Measurements from ENCODE around the gene PBX1.

The PBX1 gene

GRCh38 chr1:164618202-164618564 lies 59.2 kb downstream of the PBX1 start:
- no peak for DNase-seq (ENCODE audit: low spot score)

DNA sequence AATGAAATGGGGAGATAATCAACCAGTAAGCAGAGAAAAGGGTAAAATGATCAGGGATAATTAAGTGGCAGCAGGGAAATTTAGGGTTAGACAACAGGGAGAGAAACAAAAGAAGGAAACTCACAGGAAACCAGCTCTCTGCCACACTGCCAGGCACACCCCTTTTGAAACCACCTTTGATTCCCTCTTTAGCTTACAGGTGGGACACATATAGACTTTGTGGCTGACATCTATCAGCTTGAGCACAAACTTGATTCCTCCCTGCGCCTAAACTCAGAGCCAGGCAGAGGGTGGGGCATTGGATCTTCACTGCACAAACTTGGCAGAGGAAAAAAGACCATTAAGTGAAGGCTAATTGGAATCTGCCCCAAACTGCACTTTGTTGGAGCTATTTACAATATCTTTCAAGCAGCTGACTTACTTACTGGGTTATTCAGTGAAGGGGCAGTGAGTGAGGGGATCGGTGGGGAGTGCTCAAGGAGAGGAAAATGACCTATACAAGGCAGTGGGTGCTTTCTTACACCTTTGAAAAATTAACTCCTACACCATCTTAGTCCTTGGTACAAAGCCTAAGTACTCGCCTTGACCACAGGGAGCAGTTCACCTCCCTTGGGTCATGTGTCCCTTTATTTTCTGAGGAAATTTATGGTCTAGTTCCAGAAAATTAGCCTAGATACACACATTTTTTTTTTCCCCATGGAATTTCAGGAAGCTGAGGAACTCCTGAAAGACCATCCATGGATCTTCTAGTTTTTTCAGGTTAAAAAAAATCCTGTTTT lies 60.2 kb downstream of the PBX1 start:
- no peak for DNase-seq (ENCODE audit: low spot score)

- DNase-seq (ENCODE audit: low spot score): no peak
Observed at GRCh38 chr1:164622068-164622845, 63.3 kb downstream of the PBX1 start.

DNA sequence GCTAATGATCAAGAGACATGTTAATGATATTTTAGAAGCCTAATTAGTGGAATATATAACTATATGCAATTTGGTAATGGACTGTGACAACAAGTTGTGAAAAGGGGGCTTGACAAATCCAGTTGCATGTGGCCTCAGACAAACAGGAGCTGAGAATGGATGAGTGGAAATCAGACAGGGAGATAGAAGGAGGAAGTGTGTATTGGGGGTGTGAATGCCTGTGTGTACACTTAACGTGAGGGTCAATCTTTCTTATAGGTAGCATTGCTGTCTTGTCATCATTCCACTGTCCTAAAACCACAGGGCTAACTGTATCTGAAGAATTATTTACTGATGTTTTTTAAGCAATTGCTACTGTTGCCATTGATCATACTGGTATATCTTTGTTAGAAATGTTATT lies 64.8 kb downstream of the PBX1 start:
- DNase-seq (ENCODE audit: low spot score): no peak

GRCh38 chr1:164624400-164624799 lies 65.4 kb downstream of the PBX1 start:
- DNase-seq (ENCODE audit: low spot score): no peak

DNA sequence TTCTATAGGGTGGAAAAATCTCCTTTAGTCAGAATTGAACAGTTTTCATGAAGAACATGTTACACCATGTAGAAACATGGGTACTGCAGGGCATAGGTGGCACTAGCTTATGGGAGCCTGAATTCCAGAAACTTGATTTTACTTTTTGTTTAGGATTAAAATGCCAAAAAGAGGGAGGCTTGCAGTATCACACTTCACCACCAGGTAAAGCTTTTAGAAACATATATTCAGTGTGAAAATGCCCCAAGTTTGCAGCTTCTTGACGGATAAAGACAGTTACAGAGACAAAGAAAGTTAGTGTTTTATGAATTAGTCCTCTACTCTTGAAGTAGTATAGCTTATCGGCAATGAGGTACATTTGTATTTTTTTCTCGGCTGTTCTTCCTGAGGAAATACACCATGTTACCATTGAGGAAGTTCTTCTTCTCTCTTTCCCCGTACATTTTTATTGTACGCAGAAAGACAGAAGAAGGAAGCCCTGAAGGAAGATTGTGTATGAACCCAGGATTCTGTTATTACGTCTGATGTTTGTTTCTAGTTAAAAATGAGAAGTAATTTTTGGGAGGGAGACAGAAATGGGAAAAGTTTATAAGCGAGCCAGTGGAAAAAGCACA lies 66.1 kb downstream of the PBX1 start:
- DNase-seq (ENCODE audit: low spot score): no peak

GRCh38 chr1:164628772-164629171 lies 69.8 kb downstream of the PBX1 start:
- DNase-seq (ENCODE audit: low spot score): no peak

- no peak for DNase-seq (ENCODE audit: low spot score)
Observed at GRCh38 chr1:164629971-164630370, 71.0 kb downstream of the PBX1 start.

- no peak for DNase-seq (ENCODE audit: low spot score)
Observed at GRCh38 chr1:164630626-164631396, 71.8 kb downstream of the PBX1 start.

DNA sequence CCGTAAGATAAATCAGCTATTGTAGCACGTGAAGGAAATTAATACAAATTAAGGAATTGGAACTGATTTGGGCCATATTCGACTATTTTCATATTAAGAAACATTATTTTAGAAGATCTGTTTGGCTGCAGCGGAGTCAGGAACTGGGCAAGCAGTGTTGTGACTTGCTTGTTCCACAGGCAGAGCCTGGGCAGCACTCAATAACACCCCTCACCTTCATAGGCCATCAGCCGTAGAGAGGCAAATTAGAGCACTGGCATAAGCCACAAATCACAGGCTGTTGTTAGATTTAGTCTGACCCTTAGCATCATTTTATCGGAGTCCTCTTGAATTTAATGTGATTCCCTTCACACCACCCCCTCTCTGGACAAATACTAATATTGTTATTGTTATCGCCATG lies 72.8 kb downstream of the PBX1 start:
- DNase-seq (ENCODE audit: low spot score): no peak

DNA sequence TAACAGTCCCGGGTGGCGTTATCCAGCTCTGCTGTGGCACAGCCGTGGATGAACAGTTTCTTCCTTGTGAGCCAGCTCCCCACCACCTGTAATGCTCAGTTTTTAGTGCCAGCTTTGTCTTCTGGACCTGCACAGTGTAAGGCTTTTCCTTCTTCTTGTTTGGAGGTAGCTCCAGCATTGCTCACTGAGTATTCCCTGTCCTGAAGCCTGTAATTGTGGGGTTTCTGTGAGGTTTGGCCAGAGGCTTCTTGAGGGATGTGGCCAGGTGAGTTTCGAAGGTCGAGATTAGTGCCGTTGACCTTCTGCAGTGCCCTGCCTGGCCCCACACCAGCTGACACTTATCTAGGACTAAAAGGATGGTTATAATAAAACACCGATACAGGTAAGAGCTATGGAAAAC lies 75.0 kb downstream of the PBX1 start:
- no peak for DNase-seq (ENCODE audit: low spot score)

GRCh38 chr1:164635059-164635802 lies 76.2 kb downstream of the PBX1 start:
- DNase-seq (ENCODE audit: low spot score): no peak

DNA sequence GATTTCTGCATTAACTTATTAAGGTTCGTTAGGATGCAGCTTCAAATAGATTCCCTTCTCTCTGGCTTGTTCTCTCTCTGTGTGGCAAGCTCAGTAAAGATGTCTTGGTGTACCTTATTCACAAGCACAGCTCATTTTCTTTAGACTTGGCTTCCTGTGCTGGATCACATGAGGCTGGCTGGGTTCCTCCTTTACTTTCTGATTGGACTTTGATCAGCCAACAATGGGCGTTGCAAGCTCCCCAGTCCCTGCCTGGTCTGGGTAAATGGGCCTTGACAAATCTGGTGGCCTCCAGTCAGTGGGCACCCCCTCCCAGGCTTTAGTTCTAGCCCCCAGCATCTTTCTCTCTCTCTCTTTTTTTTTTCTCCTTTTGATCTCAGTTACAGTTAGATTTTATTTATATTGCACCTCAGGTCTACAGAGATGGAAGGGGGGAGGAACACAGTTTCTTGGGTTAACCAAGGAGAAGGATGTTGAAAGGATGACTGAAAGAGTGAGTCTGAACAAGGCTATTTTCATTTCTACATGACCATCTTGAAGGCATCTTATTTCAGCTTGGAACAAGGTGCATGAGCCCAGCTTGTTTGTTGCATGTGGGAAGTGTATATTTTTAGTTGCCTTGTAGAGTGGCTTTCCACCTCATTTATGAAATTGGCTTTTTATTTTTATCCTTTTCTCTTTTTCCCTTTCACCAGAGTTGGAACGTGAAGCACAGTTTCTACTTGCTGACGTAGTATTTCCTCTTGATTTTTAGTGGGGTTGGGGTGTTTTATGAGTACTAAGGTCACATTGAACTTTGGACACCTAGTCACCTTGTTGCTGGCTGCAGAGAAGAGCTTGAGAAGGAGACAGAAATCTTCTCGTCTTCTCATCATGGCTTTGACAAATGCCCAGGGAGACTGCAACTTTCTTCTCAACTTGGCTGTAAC lies 77.1 kb downstream of the PBX1 start:
- no peak for DNase-seq (ENCODE audit: low spot score)

DNA sequence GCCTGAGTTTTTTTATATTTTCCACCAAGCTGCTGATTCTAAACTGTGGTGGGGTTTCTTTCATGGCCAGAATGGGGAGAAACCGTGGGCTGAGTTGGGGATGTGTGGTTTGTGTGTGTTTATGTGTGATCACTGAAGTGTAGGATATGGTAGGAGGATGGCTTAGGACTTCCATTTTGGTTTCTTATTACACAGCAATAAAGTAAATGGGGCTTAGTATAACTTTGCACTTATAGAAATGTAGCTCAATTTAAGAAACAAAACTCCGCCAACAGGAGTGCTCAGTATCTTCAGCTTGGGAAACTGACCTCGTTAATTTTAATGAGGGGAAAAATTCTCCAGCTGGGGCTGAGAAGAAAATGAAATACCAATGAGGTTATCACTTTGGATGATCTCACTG lies 77.8 kb downstream of the PBX1 start:
- no peak for DNase-seq (ENCODE audit: low spot score)

DNA sequence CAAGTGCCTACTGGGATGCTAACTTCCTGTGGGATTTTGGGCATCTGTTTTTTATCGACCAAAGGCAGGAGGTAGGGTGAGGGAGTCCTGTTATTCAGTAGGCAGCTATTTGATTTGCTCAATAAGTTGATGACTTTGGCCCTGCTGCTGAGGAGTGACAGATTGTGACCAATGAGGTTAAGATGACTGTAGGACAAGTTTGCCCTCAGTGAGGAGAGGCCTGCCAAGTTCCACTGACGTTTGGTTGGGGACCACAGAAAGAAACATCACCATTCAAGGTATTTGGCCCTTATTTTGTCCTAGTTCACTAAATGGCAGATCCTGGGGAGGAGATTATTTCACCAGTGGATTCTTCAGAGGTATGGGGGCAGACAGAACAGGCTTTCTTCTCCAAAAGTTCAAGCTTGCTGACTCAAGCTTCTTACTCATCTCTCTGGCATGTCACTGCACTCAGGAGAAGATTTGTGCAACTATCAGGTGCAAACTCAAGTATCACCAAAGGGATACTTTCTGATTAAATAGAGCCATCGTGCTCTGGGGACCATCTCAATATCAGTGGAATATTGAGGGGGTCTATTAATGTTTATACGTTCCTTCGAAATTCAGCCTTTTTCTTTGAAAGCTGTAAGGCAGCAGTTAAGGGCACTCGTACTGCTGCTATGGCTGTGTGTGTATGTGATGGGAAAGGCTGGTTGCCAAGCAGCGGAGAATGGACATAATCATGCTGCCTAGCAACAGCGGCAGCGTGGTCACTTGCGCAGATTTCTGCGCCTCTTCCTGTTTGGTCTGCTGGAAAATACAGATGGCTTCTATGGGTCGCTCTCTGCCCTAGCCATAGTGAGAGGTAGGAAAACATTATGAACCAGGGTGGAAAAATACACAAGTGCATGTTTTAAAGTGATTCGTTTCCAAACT lies 78.7 kb downstream of the PBX1 start:
- DNase-seq (ENCODE audit: low spot score): peak; percentile 86

DNA sequence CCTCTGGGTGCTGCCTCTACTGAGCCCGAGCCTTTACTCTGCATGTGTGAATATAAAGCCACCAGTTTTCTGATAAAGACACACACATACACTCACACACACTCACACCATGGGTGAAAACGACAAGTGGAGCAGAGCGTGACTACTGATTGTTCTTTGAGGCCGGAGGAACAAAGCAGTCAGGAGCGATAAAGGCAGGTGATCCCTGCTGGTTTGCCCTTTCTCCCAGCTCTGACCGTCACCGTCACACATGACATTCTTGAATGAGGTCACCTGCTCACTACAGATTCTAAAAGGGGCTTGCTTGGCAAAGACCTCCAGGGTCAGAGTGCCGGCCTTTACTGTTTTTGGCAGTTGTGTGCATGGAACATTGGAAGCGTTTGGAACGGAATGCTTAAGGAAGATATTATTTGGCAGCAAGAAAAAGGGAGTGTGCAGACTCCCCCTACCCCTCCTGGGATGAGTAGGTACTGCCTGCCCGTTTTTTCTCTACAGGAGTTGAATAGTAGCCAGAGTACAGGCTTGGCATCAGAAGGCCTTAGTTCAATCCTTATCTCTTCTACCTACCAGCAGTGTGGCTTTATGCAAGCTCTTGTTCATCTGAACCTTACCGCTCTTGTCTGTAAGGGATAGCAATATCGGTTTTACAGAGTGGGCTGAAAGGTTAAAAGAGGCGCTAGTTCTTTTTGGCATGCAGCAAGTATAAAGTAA lies 79.7 kb downstream of the PBX1 start:
- no peak for DNase-seq (ENCODE audit: low spot score)

- DNase-seq (ENCODE audit: low spot score): no peak
Observed at GRCh38 chr1:164640686-164641352, 81.8 kb downstream of the PBX1 start.

DNA sequence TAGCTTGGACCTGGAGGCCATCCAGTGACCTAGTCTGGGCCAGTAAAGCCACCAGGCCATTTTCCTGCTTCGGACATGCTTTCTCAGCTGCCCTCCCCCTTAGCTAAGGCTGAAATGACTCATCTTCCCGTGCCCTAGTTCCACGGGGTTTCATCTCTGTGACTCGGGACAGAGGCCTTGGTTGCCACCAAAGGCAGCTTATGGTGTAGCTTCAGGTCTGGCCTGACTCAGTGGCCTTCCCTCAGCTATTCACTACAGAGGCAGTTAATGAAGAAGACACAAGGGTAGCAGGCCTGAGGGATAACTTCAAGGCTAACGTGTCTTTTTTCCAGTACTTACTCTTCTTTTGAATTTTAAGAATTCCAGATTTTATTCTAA lies 82.4 kb downstream of the PBX1 start:
- DNase-seq (ENCODE audit: low spot score): no peak

All from COLO829 (cell line).